HG02970 (cell line): ENCODE data around the gene TAAR8.
"Not testable (repeated sequence)": the region's sequence is repeated elsewhere in the genome, so short reads cannot be mapped to it uniquely, and the experiment has no call there.

Experiments
- ATAC-seq: cut with Tn5 transposase; IDR thresholded peaks from one replicate; pipeline ENCODE4 v1.9.1; 2021; ENCODE audit warnings: mild to moderate bottlenecking, moderate library complexity, moderate number of reproducible peaks; ENCODE audit not compliant: unreplicated experiment, low FRiP score

The TAAR8 gene

DNA sequence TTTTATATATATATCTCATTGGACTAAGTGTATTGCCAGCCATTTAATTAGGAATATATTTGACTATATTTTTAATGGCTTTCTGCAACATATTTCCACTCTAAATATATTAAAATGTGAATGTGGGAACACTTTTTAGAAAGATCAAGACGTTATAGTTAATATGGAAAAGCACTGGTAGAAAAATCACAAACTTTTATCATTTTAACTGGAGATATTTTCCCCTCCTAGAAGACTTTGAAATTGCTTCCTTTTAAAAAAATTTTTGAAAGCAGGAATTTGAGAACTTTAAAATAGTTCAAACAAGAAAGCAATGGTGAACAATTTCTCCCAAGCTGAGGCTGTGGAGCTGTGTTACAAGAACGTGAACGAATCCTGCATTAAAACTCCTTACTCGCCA, 14.5 kb upstream of the TAAR8 start, which contains the start of gene TAAR9:
TSS of gene TAAR9 (plus strand) at position 301 of the 400 bp plus-strand sequence. CDS start at position 314, 13 bp downstream.
- ATAC-seq, result no peak

DNA sequence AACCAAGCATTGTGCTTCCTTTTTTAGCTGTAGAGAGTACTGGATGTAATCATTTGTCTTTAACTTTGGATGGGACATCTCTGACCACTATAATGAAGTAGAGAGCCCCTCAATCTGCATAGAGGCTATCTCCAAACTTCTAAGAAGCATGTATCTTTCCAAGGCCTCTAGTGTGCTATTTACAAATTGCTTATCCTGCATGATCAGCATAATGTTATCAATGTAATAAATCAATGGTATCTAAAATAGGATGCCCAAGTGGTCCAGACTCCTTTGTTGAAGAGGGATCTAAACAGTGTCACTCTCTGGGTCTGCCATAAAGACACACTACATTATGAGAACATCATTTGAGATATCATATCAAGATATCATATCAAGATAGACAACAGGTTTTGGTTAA, 7.6 kb upstream of the TAAR8 start:
- ATAC-seq, result no peak

DNA sequence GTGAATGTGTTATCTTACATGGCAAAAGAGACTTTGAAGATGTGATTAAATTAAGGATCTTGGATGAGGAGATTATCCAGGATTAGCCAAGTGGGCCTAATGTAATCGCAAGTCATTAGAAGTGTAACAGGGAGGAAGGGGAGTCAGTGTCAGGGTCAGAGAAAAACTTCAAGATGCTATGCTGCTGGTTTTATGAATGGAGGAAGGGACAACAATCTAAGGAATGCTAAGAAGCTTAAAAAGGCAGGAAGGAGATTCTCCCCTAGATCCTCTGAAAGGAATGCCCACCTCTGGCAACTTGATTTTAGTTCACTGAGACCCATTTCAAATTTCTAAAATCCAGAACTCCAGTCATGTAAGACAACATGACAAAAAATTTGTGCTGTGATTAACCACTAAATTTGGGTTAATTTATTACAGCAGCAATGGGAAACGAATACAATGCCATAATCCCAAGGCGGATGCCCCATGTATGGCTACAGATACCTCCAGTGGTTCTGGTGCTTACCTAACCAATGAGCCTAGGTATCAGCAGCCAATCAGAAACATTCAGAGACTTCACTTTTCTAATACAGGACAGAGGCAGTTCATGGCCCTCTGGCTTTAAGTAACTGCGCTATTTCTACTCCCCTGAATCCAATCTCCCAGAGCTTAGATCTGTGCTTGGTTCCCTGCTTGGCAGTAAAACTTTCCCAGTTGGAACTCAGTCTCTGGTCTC, 3.6 kb upstream of the TAAR8 start:
- ATAC-seq, result no peak

DNA sequence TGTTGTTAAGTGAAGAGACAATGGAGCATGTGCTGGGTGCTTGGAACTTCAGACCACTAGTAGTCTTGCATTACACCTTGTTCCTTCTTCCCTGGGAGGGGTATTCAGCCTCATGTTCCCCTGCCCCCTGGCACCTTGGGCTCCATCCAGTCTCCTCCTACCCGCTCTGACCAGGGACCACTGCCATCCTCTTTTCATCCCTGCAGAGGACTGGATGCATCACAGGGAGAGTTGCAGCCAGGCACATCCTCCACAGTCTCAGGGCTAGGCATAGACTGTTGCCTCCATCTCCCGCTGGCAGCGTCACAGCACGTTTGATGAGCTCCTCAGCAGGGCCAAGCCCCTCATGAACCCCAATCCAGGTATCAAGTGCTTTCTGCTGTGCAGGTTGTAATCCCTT, 1.3 kb upstream of the TAAR8 start:
- ATAC-seq, result no peak

DNA sequence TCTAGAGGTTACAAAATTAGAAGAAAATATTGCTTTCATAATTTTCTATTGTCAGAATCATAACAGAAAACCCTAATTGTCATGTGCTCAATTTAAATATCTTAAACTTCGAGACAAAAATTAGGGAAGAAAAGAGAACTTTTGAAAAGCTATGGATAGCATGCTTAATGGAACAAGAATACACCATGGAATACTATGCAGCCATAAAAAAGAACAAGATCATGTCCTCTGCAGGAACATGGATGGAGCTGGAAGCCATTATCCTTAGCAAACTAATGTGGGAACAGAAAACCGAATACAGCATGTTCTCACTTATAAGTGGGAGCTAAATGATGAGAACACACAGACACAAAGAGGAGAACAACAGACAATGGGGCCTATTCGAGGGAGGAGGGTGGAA, 7.6 kb downstream of the TAAR8 start:
- not testable (repeated sequence) for ATAC-seq

DNA sequence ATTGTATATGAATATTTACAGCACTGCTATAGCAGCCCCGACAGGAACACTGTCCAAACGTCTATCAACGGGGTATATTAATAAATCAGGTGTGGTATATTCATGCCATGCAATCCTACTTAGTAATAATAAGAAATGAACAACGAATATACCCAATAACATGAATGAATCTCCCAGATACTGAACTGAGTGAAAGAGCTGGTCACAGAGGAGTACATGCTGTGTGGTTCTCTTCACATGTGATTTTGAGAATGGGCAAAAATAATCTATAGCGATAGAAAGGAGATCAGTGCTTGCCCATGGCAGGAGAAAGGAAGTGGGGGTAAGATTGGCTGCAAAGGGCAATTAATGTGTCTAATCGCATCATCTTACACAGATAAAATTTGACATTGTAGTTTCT, 13.9 kb downstream of the TAAR8 start:
- no peak for ATAC-seq

DNA sequence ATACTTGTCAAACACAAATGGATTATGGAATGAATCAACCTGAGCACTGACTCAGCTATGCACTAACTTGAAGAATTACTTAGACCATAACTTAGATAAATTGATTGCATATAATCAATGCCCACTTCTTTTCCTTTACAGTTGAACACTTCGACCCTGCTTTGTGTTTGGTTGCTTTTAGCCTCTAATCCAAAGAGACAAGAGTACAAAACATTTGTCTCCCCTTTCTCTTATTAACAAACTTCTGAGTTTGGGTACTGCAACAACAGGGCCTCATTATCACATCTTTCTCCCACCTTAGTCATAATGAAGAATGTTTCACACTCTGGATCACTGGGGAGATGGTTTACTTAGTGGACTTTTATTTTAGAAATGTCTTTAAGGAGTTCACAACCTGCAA, 15.1 kb downstream of the TAAR8 start:
- no peak for ATAC-seq

DNA sequence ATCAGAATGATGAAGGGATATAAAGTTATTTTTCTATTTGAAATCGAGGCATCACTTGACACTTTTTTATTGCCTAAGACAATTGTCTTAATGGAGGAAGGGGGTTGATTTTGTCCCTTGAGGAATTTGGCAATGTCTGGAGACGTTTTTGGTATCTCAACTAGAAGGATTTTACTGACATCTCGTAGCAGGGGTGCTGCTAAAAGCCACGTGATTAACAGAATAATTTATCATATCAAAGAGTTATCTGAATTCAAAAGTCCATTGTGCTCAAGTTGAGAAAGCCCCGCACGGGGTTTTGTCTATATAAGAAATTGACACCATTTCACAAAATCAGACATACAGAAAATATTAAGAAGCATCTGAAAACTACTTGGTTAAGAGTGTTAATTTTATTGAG, 16.1 kb downstream of the TAAR8 start:
- ATAC-seq, result no peak

DNA sequence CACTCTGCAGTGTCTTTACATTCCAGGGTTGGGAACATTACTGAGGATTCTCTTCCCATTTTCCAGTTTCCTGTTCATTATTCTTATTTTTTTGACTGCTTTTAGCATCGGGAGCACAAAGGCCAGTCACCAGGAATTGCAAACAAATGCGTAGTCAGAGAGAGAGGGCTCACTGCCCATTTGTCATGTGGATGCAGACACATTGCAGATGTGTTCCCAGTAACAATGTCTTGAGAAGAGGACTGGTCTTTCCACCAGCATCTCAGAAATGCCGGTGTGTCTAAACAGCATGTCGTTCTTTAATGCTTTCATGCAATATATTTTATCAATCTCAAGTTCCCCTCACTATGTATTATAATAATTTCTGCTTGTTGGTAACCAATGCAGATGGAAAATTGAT, 16.7 kb downstream of the TAAR8 start:
- no peak for ATAC-seq

DNA sequence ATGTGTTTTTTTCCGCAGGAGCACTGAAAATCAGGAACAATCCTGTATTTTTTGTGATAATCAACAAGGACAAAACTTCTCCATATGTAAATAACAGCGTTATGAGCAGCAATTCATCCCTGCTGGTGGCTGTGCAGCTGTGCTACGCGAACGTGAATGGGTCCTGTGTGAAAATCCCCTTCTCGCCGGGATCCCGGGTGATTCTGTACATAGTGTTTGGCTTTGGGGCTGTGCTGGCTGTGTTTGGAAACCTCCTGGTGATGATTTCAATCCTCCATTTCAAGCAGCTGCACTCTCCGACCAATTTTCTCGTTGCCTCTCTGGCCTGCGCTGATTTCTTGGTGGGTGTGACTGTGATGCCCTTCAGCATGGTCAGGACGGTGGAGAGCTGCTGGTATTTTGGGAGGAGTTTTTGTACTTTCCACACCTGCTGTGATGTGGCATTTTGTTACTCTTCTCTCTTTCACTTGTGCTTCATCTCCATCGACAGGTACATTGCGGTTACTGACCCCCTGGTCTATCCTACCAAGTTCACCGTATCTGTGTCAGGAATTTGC, 17.8 kb downstream of the TAAR8 start, which contains the start of gene TAAR6:
TSS of gene TAAR6 (plus strand) at position 102 of the 557 bp plus-strand sequence. CDS start at position 102, 0 bp downstream.
- ATAC-seq, result no peak

DNA sequence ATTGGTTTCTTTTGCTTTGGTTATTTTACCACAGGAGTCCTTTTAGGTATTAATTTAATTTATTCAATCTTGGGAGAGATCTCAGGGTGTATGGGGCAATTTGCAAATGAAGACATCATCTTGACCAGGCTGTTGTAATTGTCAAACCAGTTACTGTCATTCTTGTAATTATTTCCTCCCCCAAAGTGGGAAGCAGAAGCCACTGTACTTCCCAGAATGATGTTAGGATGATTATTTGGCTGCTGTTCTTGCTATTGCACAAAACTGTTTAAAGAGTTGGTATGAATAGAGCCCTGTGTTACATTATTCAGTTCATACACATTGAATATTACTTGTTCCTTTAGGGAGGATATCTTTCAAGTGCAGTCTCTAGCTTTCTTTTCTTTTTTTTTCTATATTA, 19.3 kb downstream of the TAAR8 start:
- no peak for ATAC-seq

DNA sequence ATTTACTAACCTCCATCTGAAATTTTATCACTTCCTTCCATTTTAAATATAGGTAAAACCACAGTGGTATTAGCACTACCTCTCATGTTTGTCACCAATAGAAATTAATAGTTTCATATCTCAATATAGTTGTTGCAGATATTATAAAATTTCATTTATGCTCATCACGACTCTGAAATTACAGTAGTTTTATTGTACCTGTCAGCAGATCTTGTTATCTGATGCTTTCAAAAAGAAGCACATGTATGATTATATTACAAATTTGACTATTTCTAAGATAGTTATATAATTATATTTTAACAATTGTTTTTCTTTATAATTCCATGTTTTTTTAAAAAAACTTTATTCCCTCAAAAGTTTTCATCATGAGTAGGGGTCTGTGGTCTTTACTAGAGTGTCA, 32.2 kb downstream of the TAAR8 start:
- ATAC-seq, result no peak

DNA sequence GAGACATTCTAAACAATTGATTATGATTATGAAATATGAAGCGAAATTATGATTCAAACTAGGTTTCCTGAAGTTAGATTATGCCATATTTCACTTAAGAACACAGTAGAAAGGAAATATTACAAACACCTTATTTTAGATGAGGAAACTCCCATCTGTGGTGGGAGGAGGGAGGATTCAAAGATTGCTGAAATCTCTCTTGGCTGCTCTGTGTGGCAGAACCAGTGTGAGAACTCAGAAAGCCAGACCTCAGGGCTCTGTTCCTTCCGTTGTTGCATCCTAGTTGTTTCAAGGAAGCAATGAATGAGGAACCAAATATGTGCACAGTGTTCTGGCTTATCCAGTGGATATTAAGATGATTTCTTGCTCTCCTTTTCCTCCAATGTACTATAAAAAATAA, 35.0 kb downstream of the TAAR8 start:
- no peak for ATAC-seq

DNA sequence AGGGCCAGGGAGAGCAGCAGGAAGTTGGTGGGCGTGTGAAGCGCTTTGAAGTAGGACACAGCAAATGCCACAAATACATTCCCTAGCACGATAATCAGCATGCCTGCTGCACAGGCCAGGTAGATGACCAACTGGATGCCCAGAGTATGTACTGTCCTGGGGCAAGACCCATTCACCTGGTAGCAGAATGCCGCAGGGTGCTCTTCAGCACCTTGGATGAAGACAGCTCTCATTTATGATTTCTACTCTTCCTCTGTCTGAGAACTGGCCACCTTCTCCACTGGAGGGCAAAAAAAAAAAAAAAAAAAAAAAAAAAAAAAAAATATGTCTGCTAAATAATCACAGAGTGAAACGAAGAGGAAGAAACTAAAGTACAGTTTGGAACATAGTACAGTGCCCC, 37.0 kb downstream of the TAAR8 start, which contains the start of gene TAAR5:
TSS of gene TAAR5 (minus strand) at position 288 of the 400 bp plus-strand sequence. CDS start at position 233, 55 bp downstream.
- ATAC-seq, result no peak

DNA sequence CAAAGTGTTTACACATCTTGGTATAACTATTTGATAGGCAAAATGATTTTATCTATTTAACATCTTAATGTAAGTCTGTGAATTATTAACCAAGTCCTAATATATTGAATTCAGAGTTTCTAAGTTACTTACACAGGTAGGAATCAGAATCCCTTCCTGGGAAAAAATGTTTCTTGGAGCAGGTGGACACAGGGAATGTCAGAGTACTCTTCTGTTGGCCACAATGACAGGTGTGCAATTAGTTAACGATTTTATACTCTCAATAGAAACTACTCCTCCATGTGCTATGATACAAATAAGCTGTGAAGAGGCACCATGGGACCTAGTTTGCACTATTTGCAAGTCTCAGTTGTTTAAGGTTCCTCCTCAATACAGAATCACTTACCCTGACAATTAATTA, 37.9 kb downstream of the TAAR8 start:
- no peak for ATAC-seq

DNA sequence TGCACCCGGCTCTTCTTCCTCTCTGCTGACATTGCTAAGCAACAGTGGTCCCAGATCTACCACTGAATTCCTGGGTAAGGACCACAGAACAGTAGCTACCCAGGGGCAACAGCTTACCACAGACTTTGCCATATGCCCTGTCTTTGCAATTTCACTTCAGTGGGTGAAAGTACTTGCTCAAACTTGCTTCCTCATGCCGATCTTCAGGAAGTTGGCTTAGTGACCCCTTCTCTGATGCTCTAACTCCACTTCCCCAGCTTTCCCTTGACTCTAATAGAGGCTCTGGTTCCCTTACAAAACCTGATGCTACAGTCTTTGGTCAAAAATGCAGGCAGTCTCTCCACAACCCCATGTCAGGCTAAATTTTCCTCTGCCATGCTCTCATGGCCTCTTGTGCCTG, 40.4 kb downstream of the TAAR8 start:
- ATAC-seq, result no peak

DNA sequence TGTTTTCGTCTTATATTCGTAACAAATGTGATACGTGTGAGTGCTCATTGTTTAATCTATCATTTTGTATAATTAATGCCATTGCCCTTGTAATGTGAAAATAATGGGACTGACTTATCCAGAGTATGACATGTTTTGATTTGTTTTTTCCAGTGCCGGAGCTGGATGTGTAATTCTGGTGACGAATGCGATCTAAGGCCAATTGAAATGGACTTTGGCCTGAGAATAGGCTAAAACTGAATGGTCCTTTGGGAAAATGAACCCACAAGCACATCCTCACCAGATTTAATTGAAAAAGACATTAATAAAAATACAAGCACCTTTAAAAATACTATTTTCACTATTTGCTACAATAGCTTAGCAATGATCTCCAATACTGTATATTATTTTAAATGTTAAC, 43.7 kb downstream of the TAAR8 start:
- no peak for ATAC-seq

DNA sequence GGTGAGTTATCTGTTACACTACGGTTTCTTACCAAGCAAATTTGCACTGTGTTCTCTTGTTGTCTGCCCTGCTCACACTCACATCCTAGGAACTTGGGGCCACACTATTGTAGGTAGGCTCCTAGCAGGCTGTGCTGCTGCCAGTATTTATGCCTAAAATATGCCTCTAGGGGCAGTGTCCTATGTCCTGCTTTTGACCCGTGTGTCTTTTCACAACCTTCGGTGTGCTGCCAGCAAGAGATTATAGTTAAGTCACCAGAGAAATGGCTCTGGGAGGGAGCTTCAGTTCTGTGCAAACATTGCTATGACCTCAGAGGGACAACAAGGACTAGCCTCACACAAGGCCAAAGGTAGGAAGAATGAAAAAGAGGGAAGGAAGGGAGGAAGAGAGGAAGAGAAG, 46.0 kb downstream of the TAAR8 start:
- ATAC-seq, result no peak

DNA sequence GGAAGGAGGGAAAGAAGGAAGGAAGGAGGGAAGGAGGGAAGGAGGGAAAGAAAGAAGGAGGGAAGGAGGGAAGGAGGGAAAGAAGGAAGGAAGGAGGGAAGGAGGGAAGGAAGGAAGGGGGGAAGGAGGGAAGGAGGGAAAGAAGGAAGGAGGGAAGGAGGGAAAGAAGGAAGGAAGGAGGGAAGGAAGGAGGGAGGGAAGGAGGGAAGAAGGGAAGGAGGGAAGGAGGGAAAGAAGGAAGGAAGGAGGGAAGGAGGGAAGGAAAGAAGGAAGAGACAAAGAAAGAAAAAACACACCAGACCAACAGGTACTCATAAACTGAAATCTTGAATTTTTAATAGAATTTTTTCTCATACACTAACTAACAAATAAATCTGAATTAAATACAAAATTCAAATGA, 48.4 kb downstream of the TAAR8 start:
- ATAC-seq, result not testable (repeated sequence)
